ENCODE results near the gene TRMT10C. TPM values are rescaled to one million over a fixed set of nuclear protein-coding genes. Genes with fewer than 3 reads are reported as not detected.
"Not testable (repeated sequence)": the region's sequence is repeated elsewhere in the genome, so short reads cannot be mapped to it uniquely, and the experiment has no call there.

Gene TRMT10C
- total RNA-seq, 1 donor from 2014 or later = 15.1 TPM

- no peak for DNase-seq
- no peak overlapping the region for H3K4me3 ChIP-seq
- no peaks in the 10 kb centered on the region for H3K9me3 ChIP-seq
- TF ChIP-seq CTCF (IDR thresholded peaks at IDR 0.05) = no peak
- no peaks in the 10 kb centered on the region for H3K4me1 ChIP-seq
- no peak for ATAC-seq
- H3K27me3 ChIP-seq = no peaks in the 10 kb centered on the region
- H3K27ac ChIP-seq = no peak overlapping the region
- intact Hi-C loops (cut with DNase I) = no loop called here
- H3K36me3 ChIP-seq = no peaks in the 10 kb centered on the region
Observed at GRCh38 chr3:101536266-101536665, 25.4 kb upstream of the TRMT10C start.

- H3K9me3 ChIP-seq; H3K27ac ChIP-seq; DNase-seq; H3K4me3 ChIP-seq; ATAC-seq; intact Hi-C loops (cut with DNase I); H3K4me1 ChIP-seq; H3K27me3 ChIP-seq; H3K36me3 ChIP-seq: not testable (repeated sequence)
Observed at GRCh38 chr3:101536955-101537354, 24.7 kb upstream of the TRMT10C start.

- H3K36me3 ChIP-seq = no peaks in the 10 kb centered on the region
- DNase-seq (no peak), ATAC-seq (no peak)
- intact Hi-C loops (cut with DNase I) = no loop called here
- H3K4me3 ChIP-seq = no peak overlapping the region
- H3K27me3 ChIP-seq = no peaks in the 10 kb centered on the region
- no peak for TF ChIP-seq CTCF (IDR thresholded peaks at IDR 0.05)
- H3K9me3 ChIP-seq = no peaks in the 10 kb centered on the region
- H3K27ac ChIP-seq = no peak overlapping the region
- no peaks in the 10 kb centered on the region for H3K4me1 ChIP-seq
Observed at GRCh38 chr3:101542957-101543356, 18.7 kb upstream of the TRMT10C start.

- no peak for ATAC-seq
Observed at GRCh38 chr3:101544161-101544850, 17.4 kb upstream of the TRMT10C start.

GRCh38 chr3:101548527-101549105 lies 13.1 kb upstream of the TRMT10C start:
- TF ChIP-seq CTCF (IDR thresholded peaks at IDR 0.05) = no peak
- Histone ChIP-seq H3K9me3 (no peaks in the 10 kb centered on the region), H3K27me3 (no peaks in the 10 kb centered on the region), H3K36me3 (no peaks in the 10 kb centered on the region), H3K4me3 (no peak overlapping the region), H3K4me1 (no peaks in the 10 kb centered on the region), H3K27ac (no peak overlapping the region)
- intact Hi-C loops (cut with DNase I) = no loop called here
- ATAC-seq (no peak), DNase-seq (no peak)

More at GRCh38 chr3:101544161-101544850, 17.4 kb upstream of the TRMT10C start:
- Histone ChIP-seq H3K36me3 (no peaks in the 10 kb centered on the region), H3K9me3 (no peaks in the 10 kb centered on the region), H3K4me1 (no peaks in the 10 kb centered on the region), H3K27me3 (no peaks in the 10 kb centered on the region), H3K27ac (no peak overlapping the region), H3K4me3 (no peak overlapping the region)
- intact Hi-C loops (cut with DNase I) = no loop called here
- TF ChIP-seq CTCF (IDR thresholded peaks at IDR 0.05) = no peak
- DNase-seq = no peak

- no peak for TF ChIP-seq CTCF (IDR thresholded peaks at IDR 0.05)
- Histone ChIP-seq H3K36me3 (no peaks in the 10 kb centered on the region), H3K4me1 (no peaks in the 10 kb centered on the region), H3K9me3 (no peaks in the 10 kb centered on the region), H3K27ac (no peak overlapping the region), H3K4me3 (no peak overlapping the region), H3K27me3 (no peaks in the 10 kb centered on the region)
- intact Hi-C loops (cut with DNase I) = no loop called here
- ATAC-seq (no peak), DNase-seq (no peak)
Observed at GRCh38 chr3:101549473-101549872, 12.2 kb upstream of the TRMT10C start.

- not testable (repeated sequence) for ATAC-seq, DNase-seq
Observed at GRCh38 chr3:101551359-101552081, 10.1 kb upstream of the TRMT10C start.

GRCh38 chr3:101553381-101553780 lies 8.3 kb upstream of the TRMT10C start:
- H3K4me3 ChIP-seq; H3K27me3 ChIP-seq; H3K36me3 ChIP-seq; H3K27ac ChIP-seq; ATAC-seq; intact Hi-C loops (cut with DNase I); H3K4me1 ChIP-seq; H3K9me3 ChIP-seq; DNase-seq: not testable (repeated sequence)

More at GRCh38 chr3:101551359-101552081, 10.1 kb upstream of the TRMT10C start:
- H3K36me3 ChIP-seq; H3K4me3 ChIP-seq; H3K4me1 ChIP-seq; H3K9me3 ChIP-seq; H3K27ac ChIP-seq; H3K27me3 ChIP-seq; intact Hi-C loops (cut with DNase I): not testable (repeated sequence)

Data from upper lobe of right lung (tissue), 1 donor.